Lower leg skin (tissue), 3 donors: ENCODE measurements around the gene CAMSAP2.

Experiments
- POLR2A ChIP-seq, 2 donors: fragments of 450-650 bp; IDR thresholded peaks; one replicate each; pipeline ENCODE4 v1.6.1; 2016 to 2017; ENCODE audit warnings: antibody characterized with exemption in 2 of 2, mild to moderate bottlenecking in 1 of 2, moderate library complexity in 1 of 2
- TF ChIP-seq, protein P1 (sequence below), 3 donors: fragments of 450-650 bp; IDR thresholded peaks; one replicate each; pipeline ENCODE4 v1.5.1; 2016; ENCODE audit warnings: antibody characterized with exemption in 3 of 3, mild to moderate bottlenecking in 3 of 3, moderate library complexity in 2 of 3

DNA sequence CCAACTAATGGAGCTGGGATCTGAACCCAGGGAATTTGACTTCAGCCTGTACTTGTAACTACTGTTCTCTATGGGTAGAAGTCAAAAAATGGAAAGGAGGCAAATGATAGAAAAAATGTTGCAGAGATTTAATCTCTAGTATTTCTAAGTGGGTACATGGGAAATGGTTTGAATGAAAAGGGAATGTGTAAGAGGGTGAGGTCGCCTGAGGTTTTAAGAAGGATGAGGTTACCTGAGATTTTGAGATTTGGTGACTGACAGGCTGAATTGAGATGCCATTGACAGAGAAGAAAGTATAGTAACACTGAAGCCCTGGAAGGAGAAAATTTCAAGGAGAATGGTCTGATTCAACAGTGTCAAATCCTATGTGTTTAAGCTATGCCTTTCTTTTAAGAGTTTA is 5.5 kb downstream of the CAMSAP2 start:
- TF ChIP-seq, protein P1, sequence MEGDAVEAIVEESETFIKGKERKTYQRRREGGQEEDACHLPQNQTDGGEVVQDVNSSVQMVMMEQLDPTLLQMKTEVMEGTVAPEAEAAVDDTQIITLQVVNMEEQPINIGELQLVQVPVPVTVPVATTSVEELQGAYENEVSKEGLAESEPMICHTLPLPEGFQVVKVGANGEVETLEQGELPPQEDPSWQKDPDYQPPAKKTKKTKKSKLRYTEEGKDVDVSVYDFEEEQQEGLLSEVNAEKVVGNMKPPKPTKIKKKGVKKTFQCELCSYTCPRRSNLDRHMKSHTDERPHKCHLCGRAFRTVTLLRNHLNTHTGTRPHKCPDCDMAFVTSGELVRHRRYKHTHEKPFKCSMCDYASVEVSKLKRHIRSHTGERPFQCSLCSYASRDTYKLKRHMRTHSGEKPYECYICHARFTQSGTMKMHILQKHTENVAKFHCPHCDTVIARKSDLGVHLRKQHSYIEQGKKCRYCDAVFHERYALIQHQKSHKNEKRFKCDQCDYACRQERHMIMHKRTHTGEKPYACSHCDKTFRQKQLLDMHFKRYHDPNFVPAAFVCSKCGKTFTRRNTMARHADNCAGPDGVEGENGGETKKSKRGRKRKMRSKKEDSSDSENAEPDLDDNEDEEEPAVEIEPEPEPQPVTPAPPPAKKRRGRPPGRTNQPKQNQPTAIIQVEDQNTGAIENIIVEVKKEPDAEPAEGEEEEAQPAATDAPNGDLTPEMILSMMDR (IDR thresholded peaks at IDR 0.05) = no peak
- TF ChIP-seq POLR2A (IDR thresholded peaks at IDR 0.05) = no peak
